ENCODE data around the gene ADAM8.

Gene ADAM8

GRCh38 chr10:133282846-133283390, 6.2 kb upstream of the ADAM8 start:
- FAIRE-seq = no peak
- no peak for DNase-seq (ENCODE audit: low spot score)

DNA sequence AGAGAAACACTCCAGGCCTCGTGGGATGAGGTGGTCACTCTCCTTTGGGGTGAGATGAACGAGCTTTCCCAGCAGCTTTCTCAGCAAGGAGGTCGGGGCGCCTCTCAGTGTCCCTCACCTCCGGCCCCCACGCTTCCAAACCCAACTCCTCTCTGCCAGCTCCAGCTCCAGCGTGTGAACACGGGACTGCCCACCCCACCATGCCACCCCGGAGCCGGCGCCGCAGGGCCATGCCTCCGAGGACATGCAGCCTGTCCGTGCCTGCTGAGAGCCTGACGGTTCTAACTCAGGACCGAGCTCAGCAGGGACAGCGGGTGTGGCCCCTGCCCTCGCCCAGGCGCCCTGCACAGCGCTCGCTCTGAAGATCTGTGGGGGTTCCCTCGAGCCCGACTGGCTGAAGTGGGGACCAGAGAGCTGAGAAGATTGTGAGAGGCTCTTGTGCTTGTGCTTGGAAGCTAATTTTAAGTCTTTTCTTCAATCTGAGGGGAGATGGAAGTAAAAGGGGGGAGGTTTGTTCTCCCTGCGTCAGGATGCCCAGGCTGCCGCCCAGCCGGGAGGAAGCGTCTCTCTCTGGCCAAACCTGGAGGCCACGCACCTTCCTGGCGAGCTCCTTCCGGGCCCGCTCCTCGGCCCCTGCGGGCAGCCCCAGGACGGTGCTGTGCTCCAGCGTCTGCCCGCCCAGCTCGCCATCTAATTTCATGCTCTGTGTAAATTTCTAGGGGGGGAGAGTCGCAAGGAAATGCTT, 5.1 kb upstream of the ADAM8 start:
- FAIRE-seq (no peak), DNase-seq (ENCODE audit: low spot score) (no peak)

GRCh38 chr10:133281084-133281483, 4.4 kb upstream of the ADAM8 start:
- no peak for DNase-seq (ENCODE audit: low spot score)
- no peak for FAIRE-seq

DNA sequence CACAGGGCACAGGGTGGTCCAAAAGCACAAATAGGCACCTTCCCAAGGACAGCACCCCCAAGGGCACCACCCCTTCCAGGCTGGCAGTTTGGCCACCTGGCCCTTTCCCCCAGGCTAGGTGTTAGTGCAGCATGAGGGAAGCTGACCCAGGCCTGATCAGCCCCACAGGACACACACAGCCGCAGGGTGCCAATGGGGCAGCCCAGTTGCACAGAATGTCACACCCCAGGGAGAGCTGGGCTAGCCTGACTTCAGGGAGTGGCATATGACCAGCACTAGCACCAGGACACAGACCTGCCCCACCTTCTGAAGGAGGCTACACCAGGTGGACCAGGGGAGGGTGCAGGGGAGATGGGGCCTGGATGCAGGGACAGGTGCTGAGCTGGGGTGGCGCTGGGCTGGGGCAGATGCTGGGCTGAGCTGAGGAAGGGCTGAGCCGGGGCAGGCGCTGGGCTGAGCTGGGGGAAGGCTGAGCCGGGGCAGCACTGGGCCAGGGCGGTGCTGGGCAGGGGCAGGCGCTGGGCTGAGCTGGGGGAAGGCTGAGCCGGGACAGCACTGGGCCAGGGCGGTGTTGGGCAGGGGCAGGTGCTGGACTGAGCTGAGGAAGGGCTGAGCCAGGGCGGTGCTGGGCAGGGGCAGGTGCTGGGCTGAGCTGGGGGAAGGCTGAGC, 3.9 kb upstream of the ADAM8 start:
- DNase-seq (ENCODE audit: low spot score) (no peak), FAIRE-seq (no peak)

- DNase-seq (ENCODE audit: low spot score) (no peak), FAIRE-seq (no peak)
Measured at GRCh38 chr10:133279326-133280226, 2.9 kb upstream of the ADAM8 start.

DNA sequence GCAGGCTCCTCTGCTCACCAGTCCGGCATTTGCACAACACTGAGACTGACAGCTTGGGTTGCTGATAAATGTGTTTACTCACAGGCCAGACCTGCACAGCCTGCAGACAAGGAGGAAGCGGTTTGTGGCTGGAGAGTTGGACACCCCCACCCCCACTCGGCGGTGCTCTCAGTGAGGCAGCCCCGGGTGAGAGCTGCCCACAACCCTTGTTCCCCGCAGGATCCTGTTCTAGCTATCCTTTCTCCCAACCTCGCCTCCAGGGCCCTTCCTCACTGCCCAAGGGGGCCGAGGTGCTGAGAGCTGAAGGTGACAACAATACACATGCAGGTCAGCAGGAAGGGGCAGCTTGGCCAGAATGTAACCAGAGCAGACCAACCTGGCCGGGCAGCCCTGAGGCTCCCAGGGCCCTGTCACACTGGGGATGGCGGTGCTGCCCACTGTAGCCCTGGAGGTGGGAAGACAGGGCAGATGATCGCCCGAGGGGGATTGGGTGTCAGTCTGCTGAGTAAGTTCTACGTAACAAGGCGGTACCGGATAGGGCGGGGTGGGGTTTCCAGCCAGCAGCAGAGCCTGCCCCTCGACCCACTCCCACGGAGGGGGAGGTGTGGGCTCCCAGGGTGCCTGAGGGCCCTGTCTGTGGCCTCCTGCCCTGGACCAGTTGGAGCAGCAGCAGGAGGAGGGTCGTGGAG, 2.1 kb upstream of the ADAM8 start:
- no peak for DNase-seq (ENCODE audit: low spot score)
- FAIRE-seq = no peak

- DNase-seq (ENCODE audit: low spot score) (no peak), FAIRE-seq (no peak)
Measured at GRCh38 chr10:133277993-133278576, 1.4 kb upstream of the ADAM8 start.

DNA sequence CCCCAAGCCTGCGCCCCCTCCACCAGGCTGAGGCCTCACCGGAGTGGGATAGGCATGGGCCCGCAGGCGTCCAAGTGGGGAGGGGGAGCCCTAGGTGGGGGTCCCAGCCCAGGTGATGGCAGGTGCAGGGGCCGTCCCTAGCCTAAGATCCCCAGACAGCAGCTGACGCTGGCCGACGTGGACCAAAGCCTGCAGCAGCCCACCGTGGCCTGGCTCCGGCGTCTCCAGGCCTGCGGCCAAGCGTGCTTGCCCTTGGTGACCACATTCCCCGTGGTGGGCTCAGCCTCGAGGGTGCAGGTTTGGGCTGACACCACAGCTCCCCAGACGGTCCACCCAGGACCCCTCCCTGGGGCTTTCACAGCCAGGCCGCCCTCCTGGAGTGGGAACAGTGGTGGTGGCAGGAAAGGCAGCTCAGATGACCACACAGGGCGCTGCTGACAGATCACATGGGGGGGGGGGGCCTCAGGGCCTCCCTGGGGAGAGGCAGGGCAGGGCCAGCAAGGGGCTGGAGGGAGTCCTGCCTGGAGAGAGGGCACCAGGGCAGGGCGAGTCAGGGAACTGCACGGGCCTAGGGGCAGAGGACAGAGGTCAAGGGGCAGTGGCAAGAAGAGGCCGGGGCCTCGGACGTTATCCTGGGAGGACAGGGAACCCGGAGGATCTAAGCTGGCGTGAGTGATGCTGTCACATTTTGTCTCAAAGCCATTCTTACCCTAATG, 767 bp upstream of the ADAM8 start:
- DNase-seq (ENCODE audit: low spot score) = no peak
- FAIRE-seq = no peak

GRCh38 chr10:133276100-133276434, 601 bp downstream of the ADAM8 start:
- DNase-seq (ENCODE audit: low spot score) = no peak

DNA sequence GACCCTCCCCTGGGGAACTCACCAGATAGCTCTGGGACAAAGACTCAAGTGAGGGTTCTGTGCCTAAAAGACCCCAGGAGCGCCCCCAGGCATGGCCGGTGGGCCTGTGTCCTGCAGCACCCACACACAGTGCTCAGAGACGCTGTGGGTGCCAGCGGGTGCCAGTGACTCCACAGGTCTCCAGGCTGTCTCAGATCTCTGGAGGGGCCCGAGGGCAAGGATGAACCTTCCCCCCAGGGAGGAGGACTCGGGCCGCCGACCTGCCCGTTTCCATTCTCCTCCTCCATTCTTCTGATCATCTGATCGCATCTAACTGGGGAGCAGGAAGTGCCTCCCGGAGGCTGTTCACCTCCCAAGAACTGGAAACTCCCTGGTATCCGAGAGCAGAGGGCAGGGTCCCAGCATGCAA, 980 bp downstream of the ADAM8 start:
- DNase-seq (ENCODE audit: low spot score) (no peak), FAIRE-seq (no peak)

More at GRCh38 chr10:133276100-133276434, 601 bp downstream of the ADAM8 start:
- no peak for FAIRE-seq

GRCh38 chr10:133274751-133275683, 1.7 kb downstream of the ADAM8 start:
- DNase-seq (ENCODE audit: low spot score) = no peak
- no peak for FAIRE-seq

DNA sequence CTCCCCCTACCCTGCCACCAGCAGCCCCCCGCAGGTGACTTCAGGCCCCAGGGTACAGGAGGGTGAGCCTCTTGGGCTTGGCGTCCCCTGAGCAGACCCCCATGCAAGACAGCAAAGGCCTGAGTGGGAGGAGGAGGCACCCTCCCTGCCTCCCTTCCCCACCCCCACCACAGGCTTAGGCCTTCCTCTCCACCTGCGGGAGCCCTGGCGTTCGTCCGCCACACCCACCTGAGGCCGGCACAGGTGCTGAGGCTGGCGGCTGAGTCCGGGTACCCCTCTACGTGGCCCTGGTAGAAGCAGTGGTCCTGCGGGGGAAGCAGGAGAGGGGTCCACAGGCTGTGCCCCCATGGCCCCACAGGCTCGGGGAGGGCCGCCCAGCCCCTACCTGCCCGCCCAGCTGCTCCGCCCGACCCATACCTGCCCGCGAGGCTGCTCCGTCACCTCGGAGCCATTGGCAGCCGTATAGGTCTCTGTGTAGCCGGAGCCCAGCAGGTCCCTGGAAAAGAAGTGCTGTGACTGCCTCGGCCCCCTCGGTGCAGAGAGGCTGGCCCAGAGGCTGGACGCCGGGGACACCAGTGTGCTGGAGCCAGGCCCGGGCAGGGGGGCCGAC, 3.0 kb downstream of the ADAM8 start:
- FAIRE-seq (no peak), DNase-seq (ENCODE audit: low spot score) (no peak)

GRCh38 chr10:133272964-133273420, 3.7 kb downstream of the ADAM8 start:
- no peak for DNase-seq (ENCODE audit: low spot score)
- no peak for FAIRE-seq

- no peak for FAIRE-seq
- DNase-seq (ENCODE audit: low spot score) = no peak
Measured at GRCh38 chr10:133272301-133272963, 4.2 kb downstream of the ADAM8 start.

- DNase-seq (ENCODE audit: low spot score) (no peak), FAIRE-seq (no peak)
Measured at GRCh38 chr10:133271521-133272300, 5.0 kb downstream of the ADAM8 start.

GRCh38 chr10:133270773-133271297, 5.8 kb downstream of the ADAM8 start:
- no peak for FAIRE-seq

DNA sequence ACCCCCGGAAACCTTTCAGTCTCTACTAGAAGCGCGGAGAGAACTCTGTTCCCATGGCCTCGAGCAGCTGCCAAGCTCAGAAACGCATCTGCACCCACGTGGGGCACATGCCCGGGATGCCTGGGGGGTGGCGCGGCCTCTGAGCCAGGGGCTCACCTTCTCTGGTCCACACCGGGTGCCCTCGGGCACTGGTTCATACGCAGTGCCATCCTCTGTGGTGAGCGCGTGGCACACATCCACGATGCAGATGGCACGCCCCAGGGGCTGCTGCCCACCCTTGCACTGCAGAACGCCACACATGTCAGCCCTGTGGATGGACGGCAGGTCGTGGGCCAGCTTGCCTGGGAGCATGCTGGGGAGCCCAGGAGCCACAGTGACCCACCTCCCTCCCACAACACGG, 6.5 kb downstream of the ADAM8 start:
- FAIRE-seq = no peak
- no peak for DNase-seq (ENCODE audit: low spot score)

More at GRCh38 chr10:133270773-133271297, 5.8 kb downstream of the ADAM8 start:
- no peak for DNase-seq (ENCODE audit: low spot score)
